Measurements from ENCODE around the gene MYPN. TPM values are rescaled to one million over a fixed set of nuclear protein-coding genes. Genes with fewer than 3 reads are reported as not detected.

MYPN gene
- total and polyA plus RNA-seq, 3 donors from 2014 or later, result 1.5 to 2.3 (median 1.8) TPM

GRCh38 chr10:68247931-68248330, 138.6 kb downstream of the MYPN start:
- intact Hi-C loops (cut with DNase I; ENCODE audit: low total_unique reads), result no loop called here
- TF ChIP-seq CTCF (IDR thresholded peaks at IDR 0.05) (no peak), POLR2A (IDR thresholded peaks at IDR 0.05) (no peak)
- WGBS, 2 donors, result 76 to 87% methylated on average over 6 of the region's 6 CpGs
- Histone ChIP-seq H3K27ac (no peak overlapping the region), H3K36me3 (ENCODE audit: low read depth, missing control alignments) (no peaks in the 10 kb centered on the region), H3K27me3 (no peaks in the 10 kb centered on the region), H3K9me3 (no peaks in the 10 kb centered on the region), H3K4me1 (no peaks in the 10 kb centered on the region), H3K4me3 (no peak overlapping the region)
- DNase-seq, result no peak

- TF ChIP-seq POLR2A (IDR thresholded peaks at IDR 0.05) (no peak), CTCF (IDR thresholded peaks at IDR 0.05) (no peak)
- Histone ChIP-seq H3K36me3 (ENCODE audit: low read depth, missing control alignments) (no peaks in the 10 kb centered on the region), H3K4me1 (no peaks in the 10 kb centered on the region), H3K27me3 (no peaks in the 10 kb centered on the region), H3K27ac (no peak overlapping the region), H3K9me3 (no peaks in the 10 kb centered on the region), H3K4me3 (no peak overlapping the region)
- intact Hi-C loops (cut with DNase I; ENCODE audit: low total_unique reads), result no loop called here
- 80 to 81% methylated on average over 4 of the region's 4 CpGs for WGBS, 2 donors
- DNase-seq, result no peak
Measured at GRCh38 chr10:68249297-68249696, 140.0 kb downstream of the MYPN start.

GRCh38 chr10:68251151-68251550, 141.9 kb downstream of the MYPN start:
- no peak for DNase-seq
- intact Hi-C loops (cut with DNase I; ENCODE audit: low total_unique reads), result no loop called here
- Histone ChIP-seq H3K4me1 (no peaks in the 10 kb centered on the region), H3K9me3 (no peaks in the 10 kb centered on the region), H3K36me3 (ENCODE audit: low read depth, missing control alignments) (no peaks in the 10 kb centered on the region), H3K27me3 (no peaks in the 10 kb centered on the region), H3K4me3 (no peak overlapping the region), H3K27ac (no peak overlapping the region)
- TF ChIP-seq CTCF (IDR thresholded peaks at IDR 0.05) (no peak), POLR2A (IDR thresholded peaks at IDR 0.05) (no peak)
- WGBS, 2 donors, result 79 to 87% methylated on average over 5 to 7 of the region's 7 CpGs

GRCh38 chr10:68251625-68252495, 142.6 kb downstream of the MYPN start:
- H3K4me1 ChIP-seq, result no peaks in the 10 kb centered on the region
- H3K27me3 ChIP-seq, result no peaks in the 10 kb centered on the region
- TF ChIP-seq POLR2A (IDR thresholded peaks at IDR 0.05), result no peak
- TF ChIP-seq CTCF (IDR thresholded peaks at IDR 0.05), result no peak
- no peaks in the 10 kb centered on the region for H3K36me3 ChIP-seq (ENCODE audit: low read depth, missing control alignments)
- no peaks in the 10 kb centered on the region for H3K9me3 ChIP-seq
- H3K27ac ChIP-seq, result no peak overlapping the region
- intact Hi-C loops (cut with DNase I; ENCODE audit: low total_unique reads), result no loop called here
- 83 to 91% methylated on average over 5 of the region's 5 CpGs for WGBS, 2 donors
- H3K4me3 ChIP-seq, result no peak overlapping the region
- no peak for DNase-seq

- Histone ChIP-seq H3K36me3 (ENCODE audit: low read depth, missing control alignments) (no peaks in the 10 kb centered on the region), H3K27me3 (no peaks in the 10 kb centered on the region), H3K4me1 (no peaks in the 10 kb centered on the region), H3K27ac (no peak overlapping the region), H3K4me3 (no peak overlapping the region), H3K9me3 (no peaks in the 10 kb centered on the region)
- intact Hi-C loops (cut with DNase I; ENCODE audit: low total_unique reads), result no loop called here
- WGBS, 2 donors, result 19 to 57% methylated on average over 1 of the region's 1 CpG
- TF ChIP-seq POLR2A (IDR thresholded peaks at IDR 0.05) (no peak), CTCF (IDR thresholded peaks at IDR 0.05) (no peak)
- no peak for DNase-seq
Measured at GRCh38 chr10:68253346-68253745, 144.1 kb downstream of the MYPN start.
